ENCODE results near the gene GATD1.

The GATD1 gene

GRCh38 chr11:819129-819931 is 42.0 kb upstream of the GATD1 start:
- H3K36me3 Mint-ChIP-seq (ENCODE audit: insufficient read depth), result peaks cover 25% of the 10 kb centered on the region
- DNase-seq (ENCODE audit: low spot score in 2 of 2) (peak; percentile 87 to 88), ATAC-seq (replicated peaks; ENCODE audit: extremely low read depth, poor library complexity, severe bottlenecking) (peak; percentile 72)
- H3K4me3 Mint-ChIP-seq, result peak overlapping the region; percentile 80
- peaks cover 23% of the 10 kb centered on the region for H3K4me1 Mint-ChIP-seq
- no peaks in the 10 kb centered on the region for H3K27me3 Mint-ChIP-seq
- peak overlapping the region; percentile 72 for H3K27ac Mint-ChIP-seq (ENCODE audit: low read depth)
- H3K9me3 Mint-ChIP-seq, result no peaks in the 10 kb centered on the region

GRCh38 chr11:818396-819128 is 41.3 kb upstream of the GATD1 start, which contains the start of gene PNPLA2:
TSS of gene PNPLA2 (plus strand) at chr11:818914. CDS start at chr11:819719, 805 bp downstream.
- Mint-ChIP-seq H3K4me3 (peak within 1 kb of the TSS; percentile 80), H3K4me1 (peaks cover 23% of the 10 kb centered on the region), H3K27ac (ENCODE audit: low read depth) (peak within 1 kb of the TSS; percentile 72), H3K9me3 (no peaks in the 10 kb centered on the region), H3K36me3 (ENCODE audit: insufficient read depth) (peaks cover 23% of the 10 kb centered on the region), H3K27me3 (no peaks in the 10 kb centered on the region)
- DNase-seq (ENCODE audit: low spot score in 2 of 2) (no peak), ATAC-seq (replicated peaks; ENCODE audit: extremely low read depth, poor library complexity, severe bottlenecking) (no peak)

GRCh38 chr11:816433-816779 is 39.1 kb upstream of the GATD1 start:
- DNase-seq (ENCODE audit: low spot score in 2 of 2), result no peak
- H3K36me3 Mint-ChIP-seq (ENCODE audit: insufficient read depth), result peaks cover 31% of the 10 kb centered on the region
- H3K27me3 Mint-ChIP-seq, result no peaks in the 10 kb centered on the region
- no peaks in the 10 kb centered on the region for H3K9me3 Mint-ChIP-seq
- H3K27ac Mint-ChIP-seq (ENCODE audit: low read depth), result no peak overlapping the region
- ATAC-seq (replicated peaks; ENCODE audit: extremely low read depth, poor library complexity, severe bottlenecking), result no peak
- H3K4me3 Mint-ChIP-seq, result no peak overlapping the region
- H3K4me1 Mint-ChIP-seq, result peaks cover 21% of the 10 kb centered on the region

- Mint-ChIP-seq H3K27me3 (no peaks in the 10 kb centered on the region), H3K4me3 (no peak overlapping the region), H3K36me3 (ENCODE audit: insufficient read depth) (peaks cover 36% of the 10 kb centered on the region), H3K27ac (ENCODE audit: low read depth) (no peak overlapping the region), H3K4me1 (peaks cover 20% of the 10 kb centered on the region), H3K9me3 (no peaks in the 10 kb centered on the region)
- no peak for DNase-seq (ENCODE audit: low spot score in 2 of 2)
- ATAC-seq (replicated peaks; ENCODE audit: extremely low read depth, poor library complexity, severe bottlenecking), result no peak
Measured at GRCh38 chr11:815675-816432, 38.6 kb upstream of the GATD1 start.

- ATAC-seq (replicated peaks; ENCODE audit: extremely low read depth, poor library complexity, severe bottlenecking), result no peak
- Mint-ChIP-seq H3K4me3 (no peak overlapping the region), H3K9me3 (no peaks in the 10 kb centered on the region), H3K27me3 (no peaks in the 10 kb centered on the region), H3K4me1 (peaks cover 26% of the 10 kb centered on the region), H3K36me3 (ENCODE audit: insufficient read depth) (peaks cover 51% of the 10 kb centered on the region), H3K27ac (ENCODE audit: low read depth) (no peak overlapping the region)
- DNase-seq (ENCODE audit: low spot score in 2 of 2), result no peak
Measured at GRCh38 chr11:813456-814096, 36.3 kb upstream of the GATD1 start.

- Mint-ChIP-seq H3K9me3 (no peaks in the 10 kb centered on the region), H3K4me1 (peaks cover 30% of the 10 kb centered on the region), H3K4me3 (no peak overlapping the region), H3K27me3 (no peaks in the 10 kb centered on the region), H3K36me3 (ENCODE audit: insufficient read depth) (peaks cover 51% of the 10 kb centered on the region), H3K27ac (ENCODE audit: low read depth) (no peak overlapping the region)
- ATAC-seq (replicated peaks; ENCODE audit: extremely low read depth, poor library complexity, severe bottlenecking), result no peak
- no peak for DNase-seq (ENCODE audit: low spot score in 2 of 2)
Measured at GRCh38 chr11:813072-813455, 35.8 kb upstream of the GATD1 start.

- Mint-ChIP-seq H3K27me3 (no peaks in the 10 kb centered on the region), H3K27ac (ENCODE audit: low read depth) (no peak overlapping the region), H3K36me3 (ENCODE audit: insufficient read depth) (peaks cover 49% of the 10 kb centered on the region), H3K4me1 (peaks cover 35% of the 10 kb centered on the region), H3K4me3 (peak overlapping the region; percentile 89), H3K9me3 (no peaks in the 10 kb centered on the region)
- ATAC-seq (replicated peaks; ENCODE audit: extremely low read depth, poor library complexity, severe bottlenecking) (no peak), DNase-seq (ENCODE audit: low spot score in 2 of 2) (no peak)
Measured at GRCh38 chr11:812390-812789, 35.1 kb upstream of the GATD1 start.

GRCh38 chr11:811446-812245 is 34.4 kb upstream of the GATD1 start:
- DNase-seq (ENCODE audit: low spot score in 2 of 2) (no peak), ATAC-seq (replicated peaks; ENCODE audit: extremely low read depth, poor library complexity, severe bottlenecking) (no peak)
- H3K4me3 Mint-ChIP-seq, result peak overlapping the region; percentile 89
- no peaks in the 10 kb centered on the region for H3K9me3 Mint-ChIP-seq
- peak overlapping the region; percentile 95 for H3K27ac Mint-ChIP-seq (ENCODE audit: low read depth)
- H3K4me1 Mint-ChIP-seq, result peaks cover 35% of the 10 kb centered on the region
- no peaks in the 10 kb centered on the region for H3K27me3 Mint-ChIP-seq
- peaks cover 51% of the 10 kb centered on the region for H3K36me3 Mint-ChIP-seq (ENCODE audit: insufficient read depth)

GRCh38 chr11:810040-810567 is 32.8 kb upstream of the GATD1 start:
- ATAC-seq (replicated peaks; ENCODE audit: extremely low read depth, poor library complexity, severe bottlenecking) (peak; percentile 20), DNase-seq (ENCODE audit: low spot score in 2 of 2) (no peak)
- Mint-ChIP-seq H3K27me3 (no peaks in the 10 kb centered on the region), H3K4me3 (peak overlapping the region; percentile 89), H3K9me3 (no peaks in the 10 kb centered on the region), H3K36me3 (ENCODE audit: insufficient read depth) (peaks cover 50% of the 10 kb centered on the region), H3K4me1 (peaks cover 35% of the 10 kb centered on the region), H3K27ac (ENCODE audit: low read depth) (peak overlapping the region; percentile 95)

GRCh38 chr11:809287-810039 is 32.2 kb upstream of the GATD1 start, which contains the start of gene RPLP2:
TSS of gene RPLP2 (plus strand) at chr11:809967. CDS start at chr11:810235, 268 bp downstream.
- H3K4me1 Mint-ChIP-seq, result peaks cover 35% of the 10 kb centered on the region
- peak; percentile 89 for ATAC-seq (replicated peaks; ENCODE audit: extremely low read depth, poor library complexity, severe bottlenecking)
- H3K27me3 Mint-ChIP-seq, result no peaks in the 10 kb centered on the region
- peak; percentile 97 for DNase-seq (ENCODE audit: low spot score in 2 of 2)
- peak within 1 kb of the TSS; percentile 89 for H3K4me3 Mint-ChIP-seq
- no peaks in the 10 kb centered on the region for H3K9me3 Mint-ChIP-seq
- H3K27ac Mint-ChIP-seq (ENCODE audit: low read depth), result peak within 1 kb of the TSS; percentile 95
- peaks cover 49% of the 10 kb centered on the region for H3K36me3 Mint-ChIP-seq (ENCODE audit: insufficient read depth)
